HL-60 (cell line): ENCODE results near the gene ATRNL1.

Experiments used
- DNase-seq, 2 experiments: peaks; one replicate each; pipeline ENCODE4 v3.0.0-alpha.2; 2010 to 2020; ENCODE audit warnings: low read depth in 1 of 2, low spot score in 1 of 2
- H3K27ac ChIP-seq: fragments of 250-450 bp; sonication (Bioruptor Pico); replicated peaks from 2 replicates; pipeline ENCODE4 v1.5.1; 2020; ENCODE audit warnings: mild to moderate bottlenecking, moderate library complexity
- H3K27me3 ChIP-seq: fragments of 250-450 bp; sonication (Bioruptor Pico); 2 replicates; pipeline ENCODE4 v1.5.1; 2021; ENCODE audit warnings: mild to moderate bottlenecking, moderate library complexity; ENCODE audit not compliant: insufficient read depth, poor library complexity, severe bottlenecking
- H3K4me3 ChIP-seq: replicated peaks from 2 replicates; pipeline ENCODE4 v1.5.1; 2011; ENCODE audit warnings: mild to moderate bottlenecking, control low read depth, low read length; ENCODE audit not compliant: insufficient read depth
- CTCF ChIP-seq: IDR thresholded peaks from one replicate; pipeline ENCODE4 v1.5.1; 2011; ENCODE audit warnings: low read length, control low read depth, inconsistent platforms; ENCODE audit not compliant: insufficient read depth
- GABPA ChIP-seq: IDR thresholded peaks from 2 replicates; pipeline ENCODE4 v1.6.1; 2012; ENCODE audit warnings: low read depth
- POLR2AphosphoS5 ChIP-seq: IDR thresholded peaks from 2 replicates; pipeline ENCODE4 v1.6.1; 2012; ENCODE audit warnings: low read depth
- SPI1 ChIP-seq: IDR thresholded peaks from 2 replicates; pipeline ENCODE4 v1.6.1; 2012; ENCODE audit warnings: low read depth, mild to moderate bottlenecking, borderline replicate concordance
- TF ChIP-seq, protein P1 (sequence below): IDR thresholded peaks from 2 replicates; pipeline ENCODE4 v1.6.1; 2012; ENCODE audit warnings: low read depth; ENCODE audit not compliant: insufficient replicate concordance

ATRNL1 gene

DNA sequence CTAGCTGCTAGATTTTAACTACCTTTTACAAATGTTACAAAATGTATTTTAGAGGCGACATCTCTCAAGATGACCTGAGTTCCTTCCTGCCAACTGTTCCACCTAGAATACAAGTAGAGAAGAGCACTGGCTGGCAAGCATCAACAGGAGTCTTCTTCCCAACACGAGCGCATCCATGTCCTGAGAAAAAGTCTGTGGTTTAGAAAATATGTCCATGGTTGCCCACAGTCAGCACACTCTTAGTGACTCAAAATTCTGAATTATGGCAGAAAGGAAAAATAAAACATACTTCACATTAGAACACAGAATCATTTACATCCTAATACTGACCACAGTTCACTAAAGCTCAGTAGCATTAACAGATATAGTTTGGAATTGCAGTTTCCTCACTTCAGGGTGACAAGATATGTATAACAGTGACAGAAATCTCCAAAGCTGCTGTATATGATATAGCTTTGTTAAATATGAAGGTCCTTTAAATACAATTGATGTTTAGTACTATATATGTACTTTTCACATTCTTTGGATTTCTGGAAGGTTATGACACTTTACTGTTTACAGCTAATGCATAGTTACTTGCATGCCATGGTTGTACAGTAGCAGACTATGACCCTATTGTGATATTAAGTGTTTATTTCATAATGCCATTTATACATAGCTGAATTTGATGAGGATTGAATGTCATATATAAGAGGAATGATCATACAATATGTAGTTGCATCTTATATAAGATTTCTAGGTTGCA lies 852.7 kb downstream of the ATRNL1 start:
- H3K27me3 ChIP-seq: no peaks in the 10 kb centered on the region
- TF ChIP-seq, protein P1, sequence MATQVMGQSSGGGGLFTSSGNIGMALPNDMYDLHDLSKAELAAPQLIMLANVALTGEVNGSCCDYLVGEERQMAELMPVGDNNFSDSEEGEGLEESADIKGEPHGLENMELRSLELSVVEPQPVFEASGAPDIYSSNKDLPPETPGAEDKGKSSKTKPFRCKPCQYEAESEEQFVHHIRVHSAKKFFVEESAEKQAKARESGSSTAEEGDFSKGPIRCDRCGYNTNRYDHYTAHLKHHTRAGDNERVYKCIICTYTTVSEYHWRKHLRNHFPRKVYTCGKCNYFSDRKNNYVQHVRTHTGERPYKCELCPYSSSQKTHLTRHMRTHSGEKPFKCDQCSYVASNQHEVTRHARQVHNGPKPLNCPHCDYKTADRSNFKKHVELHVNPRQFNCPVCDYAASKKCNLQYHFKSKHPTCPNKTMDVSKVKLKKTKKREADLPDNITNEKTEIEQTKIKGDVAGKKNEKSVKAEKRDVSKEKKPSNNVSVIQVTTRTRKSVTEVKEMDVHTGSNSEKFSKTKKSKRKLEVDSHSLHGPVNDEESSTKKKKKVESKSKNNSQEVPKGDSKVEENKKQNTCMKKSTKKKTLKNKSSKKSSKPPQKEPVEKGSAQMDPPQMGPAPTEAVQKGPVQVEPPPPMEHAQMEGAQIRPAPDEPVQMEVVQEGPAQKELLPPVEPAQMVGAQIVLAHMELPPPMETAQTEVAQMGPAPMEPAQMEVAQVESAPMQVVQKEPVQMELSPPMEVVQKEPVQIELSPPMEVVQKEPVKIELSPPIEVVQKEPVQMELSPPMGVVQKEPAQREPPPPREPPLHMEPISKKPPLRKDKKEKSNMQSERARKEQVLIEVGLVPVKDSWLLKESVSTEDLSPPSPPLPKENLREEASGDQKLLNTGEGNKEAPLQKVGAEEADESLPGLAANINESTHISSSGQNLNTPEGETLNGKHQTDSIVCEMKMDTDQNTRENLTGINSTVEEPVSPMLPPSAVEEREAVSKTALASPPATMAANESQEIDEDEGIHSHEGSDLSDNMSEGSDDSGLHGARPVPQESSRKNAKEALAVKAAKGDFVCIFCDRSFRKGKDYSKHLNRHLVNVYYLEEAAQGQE: no peak
- TF ChIP-seq GABPA (no peak), SPI1 (no peak), CTCF (no peak), POLR2AphosphoS5 (no peak)
- no peak for DNase-seq
- H3K27ac ChIP-seq: no peak overlapping the region
- no peak overlapping the region for H3K4me3 ChIP-seq

DNA sequence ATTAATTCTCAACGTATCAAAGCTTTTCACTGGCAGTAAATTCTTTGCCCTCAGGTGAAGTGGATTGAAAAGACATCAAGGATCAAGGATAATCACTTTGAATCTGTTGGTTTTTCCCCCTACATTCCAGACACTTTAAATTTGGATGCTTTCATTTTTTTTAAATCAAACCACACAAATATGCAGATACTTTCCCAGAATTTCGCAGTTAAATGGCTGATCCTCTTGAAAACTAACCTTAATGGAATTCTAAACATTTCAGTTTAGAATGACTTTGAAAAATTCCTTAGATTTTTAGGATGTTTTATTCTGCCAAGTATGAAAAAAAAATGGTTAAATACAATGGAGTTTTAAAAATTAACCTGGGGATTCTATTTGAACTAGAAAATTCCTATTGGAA lies 853.9 kb downstream of the ATRNL1 start:
- no peak for DNase-seq
- Histone ChIP-seq H3K27ac (no peak overlapping the region), H3K27me3 (no peaks in the 10 kb centered on the region), H3K4me3 (no peak overlapping the region)
- TF ChIP-seq, protein P1: no peak
- TF ChIP-seq GABPA (no peak), SPI1 (no peak), CTCF (no peak)

GRCh38 chr10:115948465-115948864 lies 855.3 kb downstream of the ATRNL1 start:
- no peak overlapping the region for H3K4me3 ChIP-seq
- no peak for DNase-seq
- TF ChIP-seq GABPA (no peak), POLR2AphosphoS5 (no peak), CTCF (no peak), SPI1 (no peak)
- TF ChIP-seq, protein P1: no peak
- no peak overlapping the region for H3K27ac ChIP-seq
- H3K27me3 ChIP-seq: no peaks in the 10 kb centered on the region
